K562 (cell line): Measurements from ENCODE around the gene PEX7. TPM values are rescaled to one million over a fixed set of nuclear protein-coding genes. Genes with fewer than 3 reads are reported as not detected.

Experiments used
- BRCA1 ChIP-seq, 2 experiments: fragments of 450-650 bp in 1 of 2; sonication (generic) in 1 of 2; formaldehyde crosslinking in 1 of 2; IDR thresholded peaks; 2 replicates each; pipeline versions ENCODE4 v1.5.0 to v1.6.1; 2017 to 2020; ENCODE audit warnings: mild to moderate bottlenecking in 1 of 2, missing genetic modification reagents in 1 of 2
- CBX3 ChIP-seq, 2 experiments: IDR thresholded peaks; 1 replicate in 1 of 2; 2 replicates in 1 of 2; pipeline ENCODE4 v1.6.1; 2012; ENCODE audit warnings: inconsistent platforms in 2 of 2, low read length in 2 of 2, borderline replicate concordance in 1 of 2, control low read depth in 1 of 2
- MYC ChIP-seq, 2 experiments: fragments of 250-450 bp in 1 of 2; sonication (Bioruptor Pico) in 1 of 2; IDR thresholded peaks; 2 replicates each; pipeline versions ENCODE4 v1.5.1 to v1.6.1; 2012 to 2021; ENCODE audit warnings: low read depth in 2 of 2, borderline replicate concordance in 1 of 2, improper control_type of control experiment in 1 of 2, low read length in 1 of 2, mild to moderate bottlenecking in 1 of 2, moderate library complexity in 1 of 2
- ZBTB7A ChIP-seq: IDR thresholded peaks from 2 replicates; pipeline ENCODE4 v1.6.1; 2011; ENCODE audit warnings: low read depth, mild to moderate bottlenecking, low read length, moderate library complexity, borderline replicate concordance; ENCODE audit not compliant: control insufficient read depth
- polyA plus RNA-seq, 8 experiments: library from polyadenylated mRNA; depleted of rRNA in 4 of 8; stranded (reverse) in 5 of 8; unstranded in 3 of 8; fragments of >200 nt; fragmentation: Nextera tagmentation in 2 of 8; fragmentation: Illumina TruSeq in 1 of 8; extraction: Ambion mirVana in 2 of 8; extraction: Trizol in 1 of 8; gene quantifications; 2 replicates each; pipeline versions ENCODE4 v1.2.1 to v1.2.3, GENCODE V29; 2011 to 2014; ENCODE audit warnings: inconsistent platforms in 1 of 8, missing spikeins in 1 of 8
- total RNA-seq, 7 experiments: library from RNA; depleted of rRNA in 6 of 7; stranded (reverse); fragments of >200 nt in 6 of 7; fragmentation: Illumina TruSeq in 2 of 7; extraction: Trizol in 2 of 7; gene quantifications; 2 replicates each; pipeline versions ENCODE4 v1.2.1 to v1.2.3, GENCODE V29; 2011 to 2021; ENCODE audit warnings: low replicate concordance in 1 of 7
- TF ChIP-seq, protein P1 (sequence below), 2 experiments: fragments of 450-650 bp; formaldehyde crosslinking in 1 of 2; IDR thresholded peaks; 2 replicates each; pipeline versions ENCODE4 v1.4.0 to v1.6.1; 2014 to 2020; ENCODE audit warnings: mild to moderate bottlenecking in 2 of 2, borderline replicate concordance in 1 of 2, low read depth in 1 of 2
- TF ChIP-seq, protein P2 (sequence below), 2 experiments: fragments of 450-650 bp; IDR thresholded peaks; 2 replicates each; pipeline ENCODE4 v1.6.1; 2018; ENCODE audit warnings: mild to moderate bottlenecking in 2 of 2, low read depth in 1 of 2; ENCODE audit not compliant: partially characterized antibody in 2 of 2
- TF ChIP-seq, protein P3 (sequence below): fragments of 450-650 bp; IDR thresholded peaks from 2 replicates; pipeline ENCODE4 v1.6.1; 2017; ENCODE audit warnings: antibody characterized with exemption, mild to moderate bottlenecking

The PEX7 gene
- total and polyA plus RNA-seq, 9 of the 15 experiments (the other 6 are each of a cell fraction or from before 2014, with no cell fraction given): 1.6 to 12.9 (median 9.1) TPM

DNA sequence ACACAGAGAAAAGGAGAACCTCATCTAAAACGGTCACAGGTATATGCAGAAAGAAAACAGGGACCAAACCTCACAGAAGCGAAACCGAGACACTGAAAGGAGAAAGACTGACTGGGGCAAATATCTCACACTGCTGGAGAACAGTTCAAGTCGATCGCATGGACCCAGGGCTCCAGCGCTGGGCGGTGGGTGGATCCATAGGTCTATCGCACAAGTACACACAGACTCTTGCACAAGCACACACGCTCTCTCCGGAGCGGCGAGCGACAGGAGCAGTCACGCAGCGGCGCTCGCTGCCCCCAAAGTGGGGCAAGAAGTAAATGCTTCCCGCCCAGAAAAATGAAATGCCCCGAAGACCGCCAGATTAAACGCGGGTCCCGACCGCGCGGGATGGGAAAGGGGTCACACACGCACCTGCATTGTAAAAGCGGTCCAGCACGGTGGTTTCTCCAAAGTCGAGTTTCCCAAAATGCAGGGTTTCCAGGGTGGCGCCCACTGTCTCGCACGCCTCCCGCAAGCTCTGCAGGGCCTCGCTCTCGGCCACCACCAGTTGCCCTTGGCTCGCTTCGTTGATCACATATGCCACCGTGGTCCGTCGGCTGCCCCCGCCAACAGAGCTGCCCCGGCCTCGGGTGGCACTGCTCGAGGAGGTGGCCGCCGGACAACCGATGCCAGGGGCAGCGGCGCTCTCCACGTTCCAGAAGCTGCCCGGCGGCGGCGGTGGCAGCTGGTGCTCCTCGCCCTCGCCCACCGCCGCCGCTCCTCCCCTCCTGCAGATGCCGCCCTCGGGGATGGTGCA lies 30.9 kb upstream of the PEX7 start (continued):
- TF ChIP-seq, protein P1, sequence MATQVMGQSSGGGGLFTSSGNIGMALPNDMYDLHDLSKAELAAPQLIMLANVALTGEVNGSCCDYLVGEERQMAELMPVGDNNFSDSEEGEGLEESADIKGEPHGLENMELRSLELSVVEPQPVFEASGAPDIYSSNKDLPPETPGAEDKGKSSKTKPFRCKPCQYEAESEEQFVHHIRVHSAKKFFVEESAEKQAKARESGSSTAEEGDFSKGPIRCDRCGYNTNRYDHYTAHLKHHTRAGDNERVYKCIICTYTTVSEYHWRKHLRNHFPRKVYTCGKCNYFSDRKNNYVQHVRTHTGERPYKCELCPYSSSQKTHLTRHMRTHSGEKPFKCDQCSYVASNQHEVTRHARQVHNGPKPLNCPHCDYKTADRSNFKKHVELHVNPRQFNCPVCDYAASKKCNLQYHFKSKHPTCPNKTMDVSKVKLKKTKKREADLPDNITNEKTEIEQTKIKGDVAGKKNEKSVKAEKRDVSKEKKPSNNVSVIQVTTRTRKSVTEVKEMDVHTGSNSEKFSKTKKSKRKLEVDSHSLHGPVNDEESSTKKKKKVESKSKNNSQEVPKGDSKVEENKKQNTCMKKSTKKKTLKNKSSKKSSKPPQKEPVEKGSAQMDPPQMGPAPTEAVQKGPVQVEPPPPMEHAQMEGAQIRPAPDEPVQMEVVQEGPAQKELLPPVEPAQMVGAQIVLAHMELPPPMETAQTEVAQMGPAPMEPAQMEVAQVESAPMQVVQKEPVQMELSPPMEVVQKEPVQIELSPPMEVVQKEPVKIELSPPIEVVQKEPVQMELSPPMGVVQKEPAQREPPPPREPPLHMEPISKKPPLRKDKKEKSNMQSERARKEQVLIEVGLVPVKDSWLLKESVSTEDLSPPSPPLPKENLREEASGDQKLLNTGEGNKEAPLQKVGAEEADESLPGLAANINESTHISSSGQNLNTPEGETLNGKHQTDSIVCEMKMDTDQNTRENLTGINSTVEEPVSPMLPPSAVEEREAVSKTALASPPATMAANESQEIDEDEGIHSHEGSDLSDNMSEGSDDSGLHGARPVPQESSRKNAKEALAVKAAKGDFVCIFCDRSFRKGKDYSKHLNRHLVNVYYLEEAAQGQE (IDR thresholded peaks at IDR 0.05; ENCODE audit: borderline replicate concordance): peak; percentile 20; the same call in 1 of the 2 replicates
- TF ChIP-seq, protein P1 (CRISPR knock-in tag; IDR thresholded peaks at IDR 0.05; ENCODE audit: low read depth): no peak
- peak; percentile 65; the same call in 1 of the 2 replicates for TF ChIP-seq MYC (IDR thresholded peaks at IDR 0.05; ENCODE audit: low read depth, low read length)
- TF ChIP-seq MYC (CRISPR knock-in tag; IDR thresholded peaks at IDR 0.05; ENCODE audit: borderline replicate concordance, low read depth): no peak
- no peak for TF ChIP-seq BRCA1 (IDR thresholded peaks at IDR 0.05)
- 0 out of 2 replicates have a peak, but pooled peaks have one; percentile 79 for TF ChIP-seq BRCA1 (CRISPR knock-in tag; IDR thresholded peaks at IDR 0.05)
- TF ChIP-seq ZBTB7A: peak; percentile 14; the same call in 1 of the 2 replicates
- TF ChIP-seq, protein P2, sequence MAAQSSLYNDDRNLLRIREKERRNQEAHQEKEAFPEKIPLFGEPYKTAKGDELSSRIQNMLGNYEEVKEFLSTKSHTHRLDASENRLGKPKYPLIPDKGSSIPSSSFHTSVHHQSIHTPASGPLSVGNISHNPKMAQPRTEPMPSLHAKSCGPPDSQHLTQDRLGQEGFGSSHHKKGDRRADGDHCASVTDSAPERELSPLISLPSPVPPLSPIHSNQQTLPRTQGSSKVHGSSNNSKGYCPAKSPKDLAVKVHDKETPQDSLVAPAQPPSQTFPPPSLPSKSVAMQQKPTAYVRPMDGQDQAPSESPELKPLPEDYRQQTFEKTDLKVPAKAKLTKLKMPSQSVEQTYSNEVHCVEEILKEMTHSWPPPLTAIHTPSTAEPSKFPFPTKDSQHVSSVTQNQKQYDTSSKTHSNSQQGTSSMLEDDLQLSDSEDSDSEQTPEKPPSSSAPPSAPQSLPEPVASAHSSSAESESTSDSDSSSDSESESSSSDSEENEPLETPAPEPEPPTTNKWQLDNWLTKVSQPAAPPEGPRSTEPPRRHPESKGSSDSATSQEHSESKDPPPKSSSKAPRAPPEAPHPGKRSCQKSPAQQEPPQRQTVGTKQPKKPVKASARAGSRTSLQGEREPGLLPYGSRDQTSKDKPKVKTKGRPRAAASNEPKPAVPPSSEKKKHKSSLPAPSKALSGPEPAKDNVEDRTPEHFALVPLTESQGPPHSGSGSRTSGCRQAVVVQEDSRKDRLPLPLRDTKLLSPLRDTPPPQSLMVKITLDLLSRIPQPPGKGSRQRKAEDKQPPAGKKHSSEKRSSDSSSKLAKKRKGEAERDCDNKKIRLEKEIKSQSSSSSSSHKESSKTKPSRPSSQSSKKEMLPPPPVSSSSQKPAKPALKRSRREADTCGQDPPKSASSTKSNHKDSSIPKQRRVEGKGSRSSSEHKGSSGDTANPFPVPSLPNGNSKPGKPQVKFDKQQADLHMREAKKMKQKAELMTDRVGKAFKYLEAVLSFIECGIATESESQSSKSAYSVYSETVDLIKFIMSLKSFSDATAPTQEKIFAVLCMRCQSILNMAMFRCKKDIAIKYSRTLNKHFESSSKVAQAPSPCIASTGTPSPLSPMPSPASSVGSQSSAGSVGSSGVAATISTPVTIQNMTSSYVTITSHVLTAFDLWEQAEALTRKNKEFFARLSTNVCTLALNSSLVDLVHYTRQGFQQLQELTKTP (IDR thresholded peaks at IDR 0.05; ENCODE audit: low read depth in 1 of 2, partially characterized antibody in 2 of 2): peak; percentile 41 to 59
- no peak for TF ChIP-seq CBX3 (IDR thresholded peaks at IDR 0.05; ENCODE audit: borderline replicate concordance in 1 of 2, low read length in 2 of 2)
- TF ChIP-seq, protein P3, sequence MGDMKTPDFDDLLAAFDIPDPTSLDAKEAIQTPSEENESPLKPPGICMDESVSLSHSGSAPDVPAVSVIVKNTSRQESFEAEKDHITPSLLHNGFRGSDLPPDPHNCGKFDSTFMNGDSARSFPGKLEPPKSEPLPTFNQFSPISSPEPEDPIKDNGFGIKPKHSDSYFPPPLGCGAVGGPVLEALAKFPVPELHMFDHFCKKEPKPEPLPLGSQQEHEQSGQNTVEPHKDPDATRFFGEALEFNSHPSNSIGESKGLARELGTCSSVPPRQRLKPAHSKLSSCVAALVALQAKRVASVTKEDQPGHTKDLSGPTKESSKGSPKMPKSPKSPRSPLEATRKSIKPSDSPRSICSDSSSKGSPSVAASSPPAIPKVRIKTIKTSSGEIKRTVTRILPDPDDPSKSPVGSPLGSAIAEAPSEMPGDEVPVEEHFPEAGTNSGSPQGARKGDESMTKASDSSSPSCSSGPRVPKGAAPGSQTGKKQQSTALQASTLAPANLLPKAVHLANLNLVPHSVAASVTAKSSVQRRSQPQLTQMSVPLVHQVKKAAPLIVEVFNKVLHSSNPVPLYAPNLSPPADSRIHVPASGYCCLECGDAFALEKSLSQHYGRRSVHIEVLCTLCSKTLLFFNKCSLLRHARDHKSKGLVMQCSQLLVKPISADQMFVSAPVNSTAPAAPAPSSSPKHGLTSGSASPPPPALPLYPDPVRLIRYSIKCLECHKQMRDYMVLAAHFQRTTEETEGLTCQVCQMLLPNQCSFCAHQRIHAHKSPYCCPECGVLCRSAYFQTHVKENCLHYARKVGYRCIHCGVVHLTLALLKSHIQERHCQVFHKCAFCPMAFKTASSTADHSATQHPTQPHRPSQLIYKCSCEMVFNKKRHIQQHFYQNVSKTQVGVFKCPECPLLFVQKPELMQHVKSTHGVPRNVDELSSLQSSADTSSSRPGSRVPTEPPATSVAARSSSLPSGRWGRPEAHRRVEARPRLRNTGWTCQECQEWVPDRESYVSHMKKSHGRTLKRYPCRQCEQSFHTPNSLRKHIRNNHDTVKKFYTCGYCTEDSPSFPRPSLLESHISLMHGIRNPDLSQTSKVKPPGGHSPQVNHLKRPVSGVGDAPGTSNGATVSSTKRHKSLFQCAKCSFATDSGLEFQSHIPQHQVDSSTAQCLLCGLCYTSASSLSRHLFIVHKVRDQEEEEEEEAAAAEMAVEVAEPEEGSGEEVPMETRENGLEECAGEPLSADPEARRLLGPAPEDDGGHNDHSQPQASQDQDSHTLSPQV: no peak
